GM13977 (cell line): Measurements from ENCODE around the gene HAS3.
A peak's percentile ranks its signal among the peaks of the same experiment; 100 is the strongest.
"Not testable (repeated sequence)": the region's sequence is repeated elsewhere in the genome, so short reads cannot be mapped to it uniquely, and the experiment has no call there.

Experiments used
- DNase-seq: peaks from one replicate; pipeline ENCODE4 v3.0.0; 2012; ENCODE audit warnings: low spot score
- in situ Hi-C: fragments of 300-500 bp; cut with MboI; formaldehyde crosslinking; loops from one replicate; pipeline ENCODE4 v1.12.0; 2022; ENCODE audit warnings: low sequenced_read_pairs, low pct_unique_long_range_greater_than_20kb, mixed read lengths, inconsistent platforms; ENCODE audit not compliant: unreplicated experiment
- TF ChIP-seq, protein P1 (sequence below): IDR thresholded peaks from 2 replicates; pipeline ENCODE4 v1.5.1; 2012; ENCODE audit warnings: mild to moderate bottlenecking, control low read depth; ENCODE audit not compliant: insufficient read depth; ENCODE audit errors: extremely low read depth, missing control alignments

Gene HAS3

DNA sequence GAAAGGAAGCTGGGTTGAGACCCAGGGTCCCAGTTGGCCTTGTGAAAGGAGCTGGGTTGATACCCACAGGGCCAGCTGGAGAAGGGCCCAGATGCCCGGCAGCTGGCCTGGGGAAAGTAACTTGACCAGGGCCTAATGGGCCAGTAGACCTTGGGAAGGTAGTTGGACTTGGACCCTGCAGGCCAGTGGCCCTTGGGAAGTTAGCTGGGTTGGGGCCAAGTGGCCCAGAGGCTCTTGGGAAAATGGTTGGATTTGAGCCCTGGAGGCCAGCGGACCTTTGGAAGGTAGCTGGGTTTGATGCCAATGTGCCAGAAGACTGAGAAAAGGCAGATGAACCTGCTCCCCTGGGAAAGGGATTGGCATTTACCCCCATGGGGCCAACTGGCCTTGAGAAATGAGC is 13.5 kb downstream of the HAS3 start:
- TF ChIP-seq, protein P1, sequence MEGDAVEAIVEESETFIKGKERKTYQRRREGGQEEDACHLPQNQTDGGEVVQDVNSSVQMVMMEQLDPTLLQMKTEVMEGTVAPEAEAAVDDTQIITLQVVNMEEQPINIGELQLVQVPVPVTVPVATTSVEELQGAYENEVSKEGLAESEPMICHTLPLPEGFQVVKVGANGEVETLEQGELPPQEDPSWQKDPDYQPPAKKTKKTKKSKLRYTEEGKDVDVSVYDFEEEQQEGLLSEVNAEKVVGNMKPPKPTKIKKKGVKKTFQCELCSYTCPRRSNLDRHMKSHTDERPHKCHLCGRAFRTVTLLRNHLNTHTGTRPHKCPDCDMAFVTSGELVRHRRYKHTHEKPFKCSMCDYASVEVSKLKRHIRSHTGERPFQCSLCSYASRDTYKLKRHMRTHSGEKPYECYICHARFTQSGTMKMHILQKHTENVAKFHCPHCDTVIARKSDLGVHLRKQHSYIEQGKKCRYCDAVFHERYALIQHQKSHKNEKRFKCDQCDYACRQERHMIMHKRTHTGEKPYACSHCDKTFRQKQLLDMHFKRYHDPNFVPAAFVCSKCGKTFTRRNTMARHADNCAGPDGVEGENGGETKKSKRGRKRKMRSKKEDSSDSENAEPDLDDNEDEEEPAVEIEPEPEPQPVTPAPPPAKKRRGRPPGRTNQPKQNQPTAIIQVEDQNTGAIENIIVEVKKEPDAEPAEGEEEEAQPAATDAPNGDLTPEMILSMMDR, result no peak
- in situ Hi-C loops, result loop anchor here (25.0 kb wide), 1 partner anchor 407 kb away; no protein-coding TSS in a partner anchor
- no peak for DNase-seq

DNA sequence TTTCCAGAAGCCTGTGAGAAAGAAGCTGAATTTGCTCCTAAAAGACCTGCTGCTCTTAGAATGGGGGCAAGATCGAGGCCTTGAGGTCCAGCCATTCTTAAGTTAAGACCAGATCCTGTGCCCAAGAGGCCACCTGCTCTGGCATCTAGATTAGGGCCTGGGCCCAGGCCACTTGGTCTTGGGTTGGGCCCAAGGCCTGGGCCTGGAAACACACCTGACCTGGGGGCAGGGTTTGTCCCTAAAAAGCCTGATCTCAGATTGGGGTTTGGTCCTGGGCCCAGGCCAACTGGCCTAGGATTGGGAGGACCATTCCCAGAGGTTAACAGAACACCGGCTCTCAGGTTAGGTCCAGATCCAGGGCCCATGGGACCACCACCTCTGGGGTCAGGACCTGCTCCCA is 14.1 kb downstream of the HAS3 start:
- in situ Hi-C loops, result loop anchor here (25.0 kb wide), 1 partner anchor 407 kb away; no protein-coding TSS in a partner anchor
- TF ChIP-seq, protein P1, result no peak
- no peak for DNase-seq

DNA sequence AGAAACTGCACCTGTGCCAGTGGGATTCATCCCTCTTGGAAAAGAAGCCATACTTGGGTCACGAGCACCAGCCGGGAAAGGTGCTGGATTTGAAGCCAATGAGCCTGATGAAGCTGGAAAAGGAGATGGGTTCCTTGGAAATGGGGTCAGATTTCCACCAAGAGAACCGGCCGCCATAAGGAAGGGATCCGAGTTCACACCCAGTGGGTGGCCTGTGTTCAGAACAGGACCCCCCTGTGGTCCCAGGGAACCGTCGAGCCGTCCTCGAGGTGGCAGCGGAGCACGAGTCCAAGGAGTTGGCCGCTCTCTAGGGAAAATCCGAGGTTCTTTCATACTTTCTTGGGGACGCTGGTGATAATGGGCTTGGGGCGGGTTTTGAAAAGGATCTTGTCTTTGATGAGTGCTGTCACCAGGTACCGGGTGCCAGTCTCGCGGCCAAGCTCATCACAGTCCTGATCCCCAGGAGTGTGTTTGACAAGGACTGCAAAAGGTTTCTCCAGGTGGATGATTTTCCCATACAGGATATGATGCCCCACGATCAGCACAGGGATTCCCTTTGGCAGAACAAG is 14.7 kb downstream of the HAS3 start:
- TF ChIP-seq, protein P1, result no peak
- in situ Hi-C loops, result loop anchor here (10.0 to 25.0 kb wide), 2 partner anchors 225 to 408 kb away; no protein-coding TSS in a partner anchor
- DNase-seq, result no peak

DNA sequence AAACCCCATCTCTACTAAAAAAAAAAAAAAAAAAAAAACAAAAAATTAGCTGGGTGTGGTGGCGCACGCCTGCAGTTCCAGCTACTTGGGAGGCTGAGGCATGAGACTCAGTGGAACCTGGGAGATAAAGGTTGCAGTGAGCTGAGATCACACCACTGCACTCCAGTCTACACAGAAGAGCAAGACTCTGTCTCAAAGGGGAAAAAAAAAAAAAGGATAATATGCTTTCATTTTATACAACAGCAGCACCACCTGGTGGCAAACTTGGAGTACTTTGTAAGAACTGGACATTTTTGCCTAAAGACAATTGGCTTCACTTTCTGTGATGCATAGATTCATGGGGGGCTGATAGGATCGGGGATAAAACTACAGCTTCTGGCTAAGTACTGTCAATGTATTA is 18.5 kb downstream of the HAS3 start:
- peak; percentile 75 for DNase-seq
- in situ Hi-C loops, result loop anchor here (10.0 to 25.0 kb wide), 2 partner anchors 229 to 412 kb away; no protein-coding TSS in a partner anchor
- TF ChIP-seq, protein P1, result peak; percentile 65

DNA sequence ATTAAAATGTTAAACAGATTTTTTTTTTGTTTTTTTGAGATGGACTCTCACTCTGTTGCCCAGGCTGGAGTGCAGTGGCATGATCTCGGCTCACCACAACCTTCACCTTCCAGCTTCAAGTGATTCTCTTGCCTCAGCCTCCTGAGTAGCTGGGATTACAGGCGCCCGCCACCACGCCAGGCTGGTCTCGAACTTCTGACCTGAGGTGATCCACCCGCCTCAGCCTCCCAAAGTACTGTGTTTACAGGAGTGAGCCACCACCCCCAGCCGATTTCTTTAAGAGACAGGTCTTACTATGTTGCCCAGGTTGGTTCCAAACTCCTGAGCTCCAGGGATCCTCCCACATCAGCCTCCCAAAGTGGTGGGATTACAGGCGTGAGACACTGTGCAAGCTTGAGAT is 19.0 kb downstream of the HAS3 start:
- DNase-seq, result not testable (repeated sequence)
- in situ Hi-C loops, result loop anchor here (10.0 to 25.0 kb wide), 2 partner anchors 230 to 412 kb away; no protein-coding TSS in a partner anchor

DNA sequence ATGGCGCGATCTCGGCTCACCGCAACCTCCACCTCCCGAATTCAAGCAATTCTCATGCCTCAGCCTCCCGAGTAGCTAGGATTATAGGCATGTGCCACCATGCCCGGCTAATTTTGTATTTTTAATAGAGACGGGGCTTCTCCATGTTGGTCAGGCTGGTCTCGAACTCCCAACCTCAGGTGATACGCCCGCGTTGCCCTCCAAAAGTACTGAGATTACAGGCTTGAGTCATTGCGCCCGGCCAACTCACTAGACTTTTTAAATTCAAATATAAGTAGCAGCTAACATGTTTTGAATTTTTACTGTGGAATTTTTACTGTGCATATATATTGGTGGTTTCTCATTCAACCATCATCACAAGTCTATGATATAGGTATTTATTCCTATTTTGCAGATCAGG is 19.5 kb downstream of the HAS3 start:
- in situ Hi-C loops, result loop anchor here (10.0 to 25.0 kb wide), 3 partner anchors 230 to 588 kb away; partner anchors contain the start of gene ZFP90
- not testable (repeated sequence) for DNase-seq

DNA sequence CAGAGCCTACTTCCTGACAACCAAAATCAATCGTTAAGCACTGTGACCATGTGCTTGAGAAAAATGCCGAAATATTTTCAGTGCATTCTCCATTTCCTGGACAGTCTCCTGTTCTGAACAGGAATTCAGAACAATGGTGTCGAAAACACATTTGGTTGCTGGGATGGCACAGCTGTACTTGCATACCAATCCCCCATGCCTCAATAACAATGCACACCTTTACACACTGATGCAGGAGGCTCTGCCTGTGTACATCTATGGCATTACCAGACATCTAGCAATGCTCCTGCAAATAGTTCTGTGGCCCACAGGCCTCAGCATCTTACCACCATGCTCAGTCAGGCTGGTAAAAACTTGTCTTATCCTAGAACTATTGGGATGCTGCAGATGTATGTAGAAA is 20.8 kb downstream of the HAS3 start:
- no peak for DNase-seq
- TF ChIP-seq, protein P1, result no peak
- in situ Hi-C loops, result loop anchor here (10.0 to 25.0 kb wide), 2 partner anchors 231 to 589 kb away; partner anchors contain the start of gene ZFP90

DNA sequence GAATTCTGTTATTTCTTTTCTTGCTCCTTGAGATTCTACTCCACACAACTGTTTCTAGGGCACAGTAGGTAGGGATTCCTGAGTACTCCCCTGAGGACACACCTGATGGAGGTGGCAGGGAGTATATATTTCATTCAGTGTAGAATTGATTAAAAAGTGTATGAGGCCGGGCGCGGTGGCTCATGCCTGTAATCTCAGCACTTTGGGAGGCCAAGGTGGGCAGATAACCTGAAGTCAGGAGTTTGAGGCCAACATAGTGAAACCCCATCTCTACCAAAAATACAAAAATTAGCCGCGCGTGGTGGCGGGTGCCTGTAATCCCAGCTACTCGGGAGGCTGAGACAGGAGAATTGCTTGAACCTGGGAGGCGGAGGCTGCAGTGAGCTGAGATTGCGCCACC is 21.3 kb downstream of the HAS3 start:
- in situ Hi-C loops, result loop anchor here (10.0 to 25.0 kb wide), 2 partner anchors 232 to 590 kb away; partner anchors contain the start of gene ZFP90
- DNase-seq, result not testable (repeated sequence)
